Measurements from ENCODE around the gene SLC44A5.
"Not testable (repeated sequence)": the region's sequence is repeated elsewhere in the genome, so short reads cannot be mapped to it uniquely, and the experiment has no call there.

Gene SLC44A5

GRCh38 chr1:75275631-75276030 lies 335.3 kb downstream of the SLC44A5 start:
- DNase-seq (ENCODE audit: low read depth, low spot score) = no peak

- no peak for DNase-seq (ENCODE audit: low read depth, low spot score)
Observed at GRCh38 chr1:75274920-75275506, 335.9 kb downstream of the SLC44A5 start.

- DNase-seq (ENCODE audit: low read depth, low spot score) = no peak
Observed at GRCh38 chr1:75273110-75273509, 337.8 kb downstream of the SLC44A5 start.

- DNase-seq (ENCODE audit: low read depth, low spot score) = no peak
Observed at GRCh38 chr1:75265792-75266191, 345.1 kb downstream of the SLC44A5 start.

GRCh38 chr1:75264112-75264511 lies 346.8 kb downstream of the SLC44A5 start:
- no peak for DNase-seq (ENCODE audit: low read depth, low spot score)

GRCh38 chr1:75263616-75264015 lies 347.3 kb downstream of the SLC44A5 start:
- not testable (repeated sequence) for DNase-seq (ENCODE audit: low read depth, low spot score)

GRCh38 chr1:75261946-75262345 lies 349.0 kb downstream of the SLC44A5 start:
- not testable (repeated sequence) for DNase-seq (ENCODE audit: low read depth, low spot score)

GRCh38 chr1:75258351-75258750 lies 352.6 kb downstream of the SLC44A5 start:
- no peak for DNase-seq (ENCODE audit: low read depth, low spot score)

GRCh38 chr1:75257424-75257823 lies 353.5 kb downstream of the SLC44A5 start:
- no peak for DNase-seq (ENCODE audit: low read depth, low spot score)

- not testable (repeated sequence) for DNase-seq (ENCODE audit: low read depth, low spot score)
Observed at GRCh38 chr1:75250114-75250513, 360.8 kb downstream of the SLC44A5 start.

- DNase-seq (ENCODE audit: low read depth, low spot score) = no peak
Observed at GRCh38 chr1:75245239-75245638, 365.7 kb downstream of the SLC44A5 start.

- DNase-seq (ENCODE audit: low read depth, low spot score) = no peak
Observed at GRCh38 chr1:75243124-75243523, 367.8 kb downstream of the SLC44A5 start.

- no peak for DNase-seq (ENCODE audit: low read depth, low spot score)
Observed at GRCh38 chr1:75237316-75237715, 373.6 kb downstream of the SLC44A5 start.

GRCh38 chr1:75234562-75234961 lies 376.4 kb downstream of the SLC44A5 start:
- DNase-seq (ENCODE audit: low read depth, low spot score) = no peak

- DNase-seq (ENCODE audit: low read depth, low spot score) = no peak
Observed at GRCh38 chr1:75233302-75233929, 377.5 kb downstream of the SLC44A5 start.

GRCh38 chr1:75220072-75220471 lies 390.8 kb downstream of the SLC44A5 start:
- DNase-seq (ENCODE audit: low read depth, low spot score) = no peak

- no peak for DNase-seq (ENCODE audit: low read depth, low spot score)
Observed at GRCh38 chr1:75214017-75214416, 396.9 kb downstream of the SLC44A5 start.

GRCh38 chr1:75211648-75212047 lies 399.3 kb downstream of the SLC44A5 start:
- DNase-seq (ENCODE audit: low read depth, low spot score) = no peak

- DNase-seq (ENCODE audit: low read depth, low spot score) = no peak
Observed at GRCh38 chr1:75208862-75209261, 402.1 kb downstream of the SLC44A5 start.

GRCh38 chr1:75203415-75204277 lies 407.3 kb downstream of the SLC44A5 start:
- DNase-seq (ENCODE audit: low read depth, low spot score) = no peak

GRCh38 chr1:75202751-75203150 lies 408.2 kb downstream of the SLC44A5 start:
- DNase-seq (ENCODE audit: low read depth, low spot score) = no peak

- DNase-seq (ENCODE audit: low read depth, low spot score) = no peak
Observed at GRCh38 chr1:75198761-75199160, 412.2 kb downstream of the SLC44A5 start.

- no peak for DNase-seq (ENCODE audit: low read depth, low spot score)
Observed at GRCh38 chr1:75198163-75198562, 412.8 kb downstream of the SLC44A5 start.

Measured in activated naive CD8-positive, alpha-beta T cell treated with anti-CD3 and anti-CD28 coated beads, Interleukin-2, amount 50 U/mL, for 16 hours (primary cell).